ENCODE data around the gene ITGA11.
"Not testable (repeated sequence)": the region's sequence is repeated elsewhere in the genome, so short reads cannot be mapped to it uniquely, and the experiment has no call there.

Gene ITGA11

GRCh38 chr15:68425428-68426060 is 6.4 kb downstream of the ITGA11 start:
- DNase-seq = no peak

- no peak for DNase-seq
Observed at GRCh38 chr15:68424754-68425390, 7.1 kb downstream of the ITGA11 start.

- no peak for DNase-seq
Observed at GRCh38 chr15:68423359-68424296, 8.3 kb downstream of the ITGA11 start.

GRCh38 chr15:68422403-68423145 is 9.4 kb downstream of the ITGA11 start:
- not testable (repeated sequence) for DNase-seq

DNA sequence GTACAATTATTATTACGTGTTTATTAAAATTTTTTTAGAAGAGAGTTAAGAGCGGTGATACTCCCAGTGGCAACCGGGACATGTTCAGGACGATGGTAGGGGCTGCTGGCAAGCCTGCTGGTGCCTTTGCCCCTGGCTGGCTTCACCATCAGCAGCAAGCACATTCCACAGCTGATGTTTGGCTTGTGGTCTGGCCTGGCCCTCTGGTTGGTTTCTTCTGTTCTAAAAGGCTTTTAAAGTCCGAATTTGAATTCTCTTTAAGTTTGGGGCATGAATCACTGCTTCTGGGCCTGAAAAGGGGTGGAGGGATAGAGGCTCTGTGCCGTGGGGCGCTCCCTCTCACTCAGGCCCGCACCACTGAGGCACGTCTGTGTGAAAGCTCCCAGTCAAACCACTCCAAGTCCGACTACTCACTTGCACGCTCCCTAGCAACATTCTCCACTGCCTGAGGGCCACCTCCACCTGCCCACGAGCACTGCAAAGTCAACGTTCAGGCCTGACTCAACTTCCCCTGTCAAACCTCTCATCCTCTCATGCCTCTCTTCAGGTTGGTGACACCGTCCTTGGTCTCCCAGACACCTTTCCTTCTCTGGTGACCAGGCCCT is 10.1 kb downstream of the ITGA11 start:
- DNase-seq = no peak

DNA sequence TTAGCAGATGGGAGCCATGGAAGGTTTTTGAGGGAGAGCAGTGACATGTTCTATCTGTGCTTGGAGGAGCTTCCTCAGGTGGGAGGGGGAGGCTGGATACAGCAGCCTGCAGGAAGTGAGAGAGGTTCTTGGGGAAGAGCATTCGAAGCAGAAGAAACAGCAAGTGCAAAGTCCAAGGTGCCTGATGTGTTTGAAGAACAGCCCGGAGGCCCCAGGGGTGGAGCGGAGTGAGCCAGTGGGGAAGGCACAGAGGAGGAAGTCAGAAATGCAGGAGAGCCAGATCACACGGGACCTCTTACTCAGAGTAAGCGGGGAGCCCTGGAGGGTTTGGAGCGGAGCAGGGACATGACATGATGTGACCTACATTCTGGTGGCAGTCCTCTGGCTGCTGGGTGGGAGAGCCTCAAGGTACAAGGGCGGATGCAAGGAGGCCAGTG is 10.8 kb downstream of the ITGA11 start:
- peak in 1 of 2 experiments; percentile 7 for DNase-seq

- no peak for DNase-seq
Observed at GRCh38 chr15:68420186-68420684, 11.7 kb downstream of the ITGA11 start.

DNA sequence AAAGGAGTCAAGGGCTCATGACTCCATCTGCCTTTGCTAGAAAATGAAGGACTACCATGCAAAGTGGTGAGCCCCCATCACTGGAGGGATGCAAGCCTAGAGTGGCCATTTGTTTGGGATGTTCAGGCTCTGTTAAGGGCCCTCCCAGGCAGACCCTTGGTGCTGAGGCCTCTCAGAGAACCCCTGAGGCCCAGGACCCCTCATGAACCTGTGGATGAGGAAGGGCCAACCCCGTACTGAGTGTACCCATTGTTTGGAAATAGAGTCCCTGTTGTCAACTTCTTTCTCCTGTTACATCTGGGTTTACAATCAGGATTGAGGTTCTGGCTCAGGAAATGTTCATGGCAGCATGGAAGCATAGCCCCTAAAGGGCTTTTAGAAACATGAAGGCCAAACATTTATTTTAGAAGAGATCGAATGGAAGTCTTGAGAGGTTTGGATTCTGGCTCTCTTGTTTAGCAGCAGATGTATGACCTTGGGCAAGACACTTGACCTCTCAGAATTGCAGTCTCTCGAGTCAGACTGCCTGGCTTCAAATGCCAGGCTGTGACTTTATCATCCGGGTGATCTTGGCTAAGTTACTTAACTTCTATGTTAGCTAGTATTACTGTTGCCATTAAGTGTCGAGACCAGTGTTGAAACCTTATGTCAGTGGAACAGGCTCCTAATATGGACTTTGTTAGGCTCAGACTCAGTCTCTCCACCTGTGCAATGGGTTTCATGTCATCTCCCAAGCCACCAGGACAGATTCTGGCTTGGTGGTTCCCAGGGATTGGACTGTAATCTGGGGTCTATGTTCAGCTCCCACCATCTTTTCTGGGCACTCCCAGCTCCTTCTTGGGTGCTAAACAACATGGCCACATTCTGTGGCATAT is 12.4 kb downstream of the ITGA11 start:
- no peak for DNase-seq

- no peak for DNase-seq
Observed at GRCh38 chr15:68418611-68419161, 13.3 kb downstream of the ITGA11 start.

DNA sequence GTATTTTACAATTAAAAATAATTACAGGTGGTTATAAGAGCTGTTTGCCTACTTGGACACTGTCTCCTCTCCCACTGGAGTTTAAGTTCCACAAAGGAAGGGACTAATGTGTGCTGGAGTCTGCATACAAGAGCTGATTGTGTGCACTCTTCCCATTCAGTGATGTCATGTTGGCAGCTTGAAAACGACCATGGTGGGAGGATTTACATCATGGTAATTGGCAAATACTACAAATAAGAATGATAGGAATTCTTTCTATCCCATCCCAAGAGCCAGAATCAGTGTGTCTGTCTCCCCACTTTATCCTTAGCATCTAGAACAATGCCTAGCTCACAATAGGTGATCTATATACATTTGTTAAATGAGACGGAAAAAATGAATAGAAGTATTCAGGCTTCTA is 14.1 kb downstream of the ITGA11 start:
- no peak for DNase-seq

DNA sequence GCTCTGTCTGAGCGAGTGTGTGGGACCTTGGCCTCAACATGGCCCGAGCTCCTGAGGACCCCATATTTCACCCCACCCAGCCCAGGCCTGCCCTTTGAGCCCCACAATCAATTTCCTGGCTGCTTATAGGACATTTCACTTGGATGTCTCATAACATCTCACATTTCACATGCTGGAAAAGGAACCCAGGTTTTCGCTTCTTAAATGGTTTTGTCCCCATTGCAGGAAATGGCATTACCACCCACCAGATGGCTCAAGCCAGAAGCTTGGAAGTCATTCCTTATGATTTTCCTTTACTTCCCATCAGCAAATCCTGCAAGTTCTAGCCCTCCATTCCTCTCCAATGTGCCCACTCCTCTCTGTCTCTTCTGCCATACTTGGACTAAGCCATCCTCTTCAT is 14.9 kb downstream of the ITGA11 start:
- no peak for DNase-seq

DNA sequence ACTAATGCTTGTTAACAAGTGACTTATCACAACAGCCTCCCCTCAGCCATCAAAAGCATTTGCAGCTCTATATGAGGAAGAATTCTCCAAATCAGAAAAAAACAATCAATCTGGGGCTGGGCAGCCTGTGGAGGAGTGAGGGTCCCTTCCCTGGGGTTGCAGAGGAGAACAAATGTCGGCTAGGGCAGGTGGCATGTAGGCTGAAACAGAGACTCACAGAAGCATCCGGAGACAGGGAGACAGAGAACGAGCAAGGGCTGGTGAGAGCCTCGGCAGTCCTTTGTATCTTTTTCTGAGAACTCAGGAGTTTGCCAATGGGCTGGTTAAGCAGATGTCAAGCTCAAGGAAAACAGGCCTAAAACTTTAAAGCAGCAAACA is 15.8 kb downstream of the ITGA11 start:
- DNase-seq = no peak

DNA sequence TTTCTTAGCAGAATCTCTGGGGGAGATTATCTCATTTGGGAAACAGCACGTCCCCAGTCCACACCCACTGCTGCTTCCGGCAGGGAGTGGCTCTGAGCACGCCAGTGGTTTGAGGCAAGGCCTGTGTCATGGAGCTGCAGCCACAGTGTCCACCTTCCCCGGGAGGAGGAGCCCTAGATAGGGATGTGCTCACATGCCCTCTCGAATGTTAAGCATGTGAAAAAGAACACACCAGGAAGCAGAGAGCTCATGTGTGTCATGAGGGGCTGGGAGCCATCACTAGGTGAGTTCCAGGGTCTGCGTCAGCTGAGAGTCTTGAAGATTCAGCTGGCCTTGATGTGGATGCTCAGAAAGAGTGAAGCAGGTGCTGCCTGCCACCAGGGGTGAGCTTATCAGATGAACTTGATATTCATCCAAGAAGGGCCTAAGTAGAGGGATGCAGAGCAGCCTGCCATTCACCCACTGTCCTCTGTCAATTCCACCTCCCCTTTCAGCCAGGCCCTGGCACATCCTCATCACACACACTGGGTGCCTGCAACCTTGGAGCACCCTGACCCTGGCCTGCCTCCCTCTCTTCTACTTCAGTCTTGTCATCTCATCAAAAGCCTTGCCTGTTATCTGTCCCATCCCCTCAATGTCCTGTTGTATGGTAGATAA is 16.3 kb downstream of the ITGA11 start:
- no peak for DNase-seq

DNA sequence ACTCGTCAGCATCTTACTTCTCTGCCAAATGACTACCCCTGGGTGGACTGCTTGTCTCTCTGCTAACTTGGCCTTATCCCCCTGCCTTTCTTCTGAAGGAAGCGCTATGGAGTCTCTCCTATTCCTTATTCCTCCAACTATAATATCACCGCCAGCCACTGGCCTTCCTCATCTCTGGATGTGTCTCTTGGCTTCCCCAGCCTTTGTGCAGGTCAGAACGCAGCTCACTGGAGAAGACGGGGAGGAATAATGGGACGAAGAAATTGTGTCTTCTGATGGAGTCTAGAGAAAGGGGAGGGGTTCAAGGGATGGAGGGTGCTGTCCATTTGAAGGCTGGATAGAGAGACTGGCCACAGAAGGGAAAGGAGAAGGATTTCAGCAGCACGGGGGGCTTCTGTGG is 16.9 kb downstream of the ITGA11 start:
- no peak for DNase-seq

DNA sequence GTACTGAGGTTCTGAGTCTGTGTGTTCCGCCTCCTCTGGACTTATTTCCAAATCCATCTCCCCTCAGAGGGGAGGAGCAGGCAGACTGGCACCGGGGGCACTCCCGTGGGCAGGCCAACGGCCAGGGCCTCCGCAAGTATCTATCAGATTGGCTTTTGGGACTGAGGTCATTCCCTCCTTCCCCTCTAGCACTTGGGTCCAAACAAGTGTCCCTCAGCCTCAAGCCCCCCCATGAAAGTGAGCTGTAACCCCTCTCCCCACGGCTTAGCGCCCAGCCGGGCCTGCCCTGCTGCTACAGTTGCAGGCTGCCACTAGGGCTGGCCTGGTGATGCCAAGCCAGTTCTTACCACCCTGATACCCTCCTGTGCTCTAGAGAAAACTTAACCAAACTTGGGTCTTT is 17.4 kb downstream of the ITGA11 start:
- no peak for DNase-seq

DNA sequence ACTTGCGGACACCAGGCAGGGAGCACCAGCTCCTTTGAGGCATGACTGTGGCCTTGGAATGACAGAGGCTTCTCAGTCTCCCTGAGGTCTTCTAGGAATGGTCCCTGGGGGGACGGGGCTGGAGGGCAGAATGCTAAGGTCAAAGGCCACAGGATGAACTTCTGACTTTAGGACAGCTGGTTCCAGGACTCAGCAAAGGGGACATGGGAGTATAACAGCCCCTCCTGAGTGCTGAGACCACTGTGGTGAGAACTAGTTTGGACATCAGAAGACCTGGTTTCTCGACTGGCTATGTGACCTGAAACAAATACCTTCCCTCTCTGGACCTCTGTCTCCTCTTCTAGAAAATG is 17.8 kb downstream of the ITGA11 start:
- DNase-seq = no peak

DNA sequence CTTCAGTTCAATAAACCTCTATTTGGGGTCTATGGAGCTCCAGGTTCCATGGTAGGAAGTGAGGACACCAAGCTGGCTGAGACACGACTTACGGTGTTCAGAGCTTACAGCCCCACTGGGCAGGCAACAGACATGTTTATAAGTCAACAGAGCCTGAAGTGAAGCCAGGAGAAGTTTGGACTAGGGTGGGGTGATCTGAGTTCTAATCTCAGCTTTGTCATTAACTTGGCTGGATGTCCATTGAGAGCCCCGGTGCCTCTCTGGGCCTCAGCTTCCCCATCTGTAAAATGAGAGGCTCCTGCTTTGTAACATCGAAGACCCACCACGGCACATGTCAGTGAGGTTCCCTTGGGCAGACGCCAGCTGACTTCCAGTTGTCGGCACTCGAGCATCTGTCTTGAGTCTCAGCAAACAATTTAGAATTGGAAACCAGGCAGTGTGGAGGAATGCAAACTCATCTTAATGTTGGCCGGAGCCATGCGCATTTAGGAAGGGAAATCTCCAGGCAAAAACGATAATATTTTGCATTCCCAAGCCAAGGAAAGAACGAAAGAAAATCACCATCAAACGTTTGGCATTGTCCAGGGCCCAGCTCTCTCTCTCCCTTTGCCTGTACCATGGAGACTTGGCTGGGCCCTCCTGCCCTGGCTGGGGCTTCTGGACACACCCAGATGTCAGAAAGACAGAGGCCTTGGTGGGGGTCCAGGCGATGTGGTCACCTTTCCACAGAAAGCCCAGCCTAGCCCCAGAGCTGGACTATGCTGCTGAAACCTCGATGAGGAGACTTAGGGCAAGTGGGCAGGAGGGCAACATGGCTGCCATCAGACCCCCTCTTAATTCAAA is 18.4 kb downstream of the ITGA11 start:
- no peak for DNase-seq

GRCh38 chr15:68412218-68412617 is 19.7 kb downstream of the ITGA11 start:
- no peak for DNase-seq

GRCh38 chr15:68411735-68412134 is 20.2 kb downstream of the ITGA11 start:
- DNase-seq = no peak

GRCh38 chr15:68411343-68411675 is 20.7 kb downstream of the ITGA11 start:
- DNase-seq = no peak
